IPS DF 19.7 (cell line): ENCODE data around the gene ZBTB4.

Source experiments
- DNase-seq: peaks from one replicate; pipeline ENCODE4 v3.0.0-alpha.2; 2013; ENCODE audit warnings: low read depth, low spot score

ZBTB4 gene

GRCh38 chr17:7421186-7421585 is 58.2 kb downstream of the ZBTB4 start:
- DNase-seq = no peak

DNA sequence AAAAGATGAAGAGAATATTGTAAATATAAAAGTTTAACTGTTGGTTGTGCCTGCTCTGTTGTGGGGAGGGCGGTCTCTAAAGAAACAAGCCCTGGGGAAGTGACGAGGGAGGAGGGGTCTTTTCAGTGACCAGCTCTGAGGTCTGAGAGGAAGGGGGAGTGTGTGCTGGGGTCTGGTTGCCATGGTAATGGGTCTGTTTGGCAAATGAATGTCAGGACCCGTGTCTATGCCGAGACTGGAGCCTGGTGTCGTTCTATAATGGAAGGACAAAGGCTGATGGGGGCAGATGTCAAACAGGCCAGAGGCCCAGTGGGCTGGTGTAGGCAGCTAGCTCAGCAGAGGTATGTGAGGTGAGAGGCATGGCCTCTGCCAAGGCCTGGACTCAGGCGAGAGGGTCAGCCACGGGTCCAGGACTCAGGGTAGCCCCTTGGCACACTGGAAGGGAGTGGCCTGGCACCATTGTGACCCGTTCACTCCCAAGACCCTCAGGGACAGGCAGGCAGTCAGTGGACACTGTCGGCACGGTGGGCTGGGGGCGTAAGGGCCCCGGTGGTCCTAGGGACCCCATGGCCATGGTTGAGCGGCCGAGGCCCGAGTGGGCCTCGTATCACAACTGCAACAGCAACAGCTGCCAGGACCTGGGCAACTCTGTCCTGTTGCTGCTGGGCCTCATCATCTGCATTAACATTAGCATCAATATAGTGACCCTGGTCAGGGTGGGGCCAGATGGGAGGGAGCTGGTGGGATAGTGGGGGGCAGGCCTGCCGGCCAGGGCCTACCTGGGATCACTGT is 59.4 kb downstream of the ZBTB4 start, which contains the start of gene SPEM1:
Gene SPEM1, plus strand, starts transcription at position 506 of the 792 bp plus-strand sequence. Its CDS starts 61 bp downstream, at position 567.
- no peak for DNase-seq

GRCh38 chr17:7418472-7419152 is 60.8 kb downstream of the ZBTB4 start:
- no peak for DNase-seq

DNA sequence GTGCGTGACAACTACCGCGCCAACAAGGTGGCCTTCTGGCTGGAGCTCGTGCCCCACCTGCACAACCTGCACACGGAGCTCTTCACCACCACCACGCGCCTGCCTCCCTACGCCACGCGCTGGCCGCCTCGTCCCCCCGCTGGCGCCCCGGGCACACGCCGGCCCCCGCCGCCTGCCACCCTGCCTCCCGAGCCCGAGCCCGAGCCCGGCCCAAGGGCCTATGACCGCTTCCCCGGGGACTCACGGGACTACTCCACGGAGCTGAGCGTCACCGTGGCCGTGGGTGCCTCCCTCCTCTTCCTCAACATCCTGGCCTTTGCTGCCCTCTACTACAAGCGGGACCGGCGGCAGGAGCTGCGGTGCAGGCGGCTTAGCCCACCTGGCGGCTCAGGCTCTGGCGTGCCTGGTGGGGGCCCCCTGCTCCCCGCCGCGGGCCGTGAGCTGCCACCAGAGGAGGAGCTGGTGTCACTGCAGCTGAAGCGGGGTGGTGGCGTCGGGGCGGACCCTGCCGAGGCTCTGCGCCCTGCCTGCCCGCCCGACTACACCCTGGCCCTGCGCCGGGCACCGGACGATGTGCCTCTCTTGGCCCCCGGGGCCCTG is 62.3 kb downstream of the ZBTB4 start:
- no peak for DNase-seq

DNA sequence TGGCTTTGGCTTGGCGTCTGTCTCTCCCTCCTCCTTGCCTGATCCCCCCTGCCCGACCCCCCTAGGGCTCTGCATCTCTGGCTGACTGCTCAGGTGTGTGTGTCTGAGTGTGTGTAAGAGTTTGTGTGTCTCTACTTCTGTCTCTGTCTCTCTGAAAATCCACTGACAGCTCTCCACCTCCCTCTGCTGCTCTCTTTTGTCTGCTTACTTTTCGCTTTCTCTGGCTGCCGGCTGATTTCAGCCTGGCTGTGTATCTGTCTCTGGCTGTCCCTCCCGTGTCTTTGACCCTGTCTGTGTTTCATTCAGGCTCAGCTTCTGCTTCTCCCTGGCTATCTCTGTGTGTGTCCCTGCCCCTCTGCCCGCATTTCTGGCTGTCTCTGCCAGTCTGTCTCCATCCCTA is 63.1 kb downstream of the ZBTB4 start:
- no peak for DNase-seq

GRCh38 chr17:7415784-7416183 is 63.6 kb downstream of the ZBTB4 start:
- no peak for DNase-seq

GRCh38 chr17:7414837-7415236 is 64.6 kb downstream of the ZBTB4 start:
- DNase-seq = no peak

DNA sequence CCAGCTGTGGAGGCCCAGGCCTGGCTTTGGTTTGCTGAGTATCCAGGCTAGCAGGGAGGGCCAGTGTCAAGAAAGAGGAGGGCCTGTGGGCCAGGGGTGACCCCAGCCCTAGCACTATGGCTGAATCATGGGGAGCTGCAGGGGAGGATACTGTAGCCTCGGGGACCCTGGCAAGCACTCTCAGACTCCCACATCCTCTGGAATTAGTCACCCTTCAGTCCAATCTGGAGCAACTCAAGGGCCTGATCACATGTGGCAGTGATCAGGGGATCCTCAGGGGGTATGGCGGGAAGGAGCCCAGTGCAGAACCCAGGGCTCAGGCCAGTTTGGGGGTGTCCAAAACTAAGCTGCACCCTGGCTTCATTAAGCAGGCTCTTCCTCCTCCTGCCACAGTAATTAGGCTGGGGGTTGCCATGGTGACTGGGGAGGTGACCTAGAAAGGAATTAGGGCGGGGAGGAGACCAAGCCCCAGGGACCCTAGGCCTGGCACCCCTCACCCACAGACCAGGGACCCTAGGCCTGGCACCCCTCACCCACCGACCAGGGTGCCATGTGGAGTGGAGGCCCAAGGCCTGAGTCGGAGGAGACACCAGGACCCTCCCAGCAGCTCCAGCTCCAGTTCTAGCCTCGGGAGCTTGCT is 66.0 kb downstream of the ZBTB4 start:
- DNase-seq = no peak

DNA sequence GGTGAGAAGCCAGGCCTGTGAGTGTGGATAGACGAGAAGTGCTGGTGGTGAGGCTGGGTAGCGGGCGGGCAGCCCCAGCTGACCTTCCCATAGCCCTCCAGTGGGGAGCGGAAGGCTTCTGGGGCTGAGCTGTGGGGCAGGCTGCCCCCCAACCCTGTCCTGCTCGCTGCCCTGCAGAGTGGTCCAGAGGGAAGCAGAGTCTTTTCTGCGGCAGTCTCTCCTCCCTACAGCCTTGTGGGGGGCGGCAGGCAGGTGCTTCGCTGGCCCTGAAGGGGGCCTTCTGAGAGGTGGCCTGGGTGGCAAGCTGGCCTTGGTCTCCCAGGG is 68.0 kb downstream of the ZBTB4 start:
- no peak for DNase-seq

DNA sequence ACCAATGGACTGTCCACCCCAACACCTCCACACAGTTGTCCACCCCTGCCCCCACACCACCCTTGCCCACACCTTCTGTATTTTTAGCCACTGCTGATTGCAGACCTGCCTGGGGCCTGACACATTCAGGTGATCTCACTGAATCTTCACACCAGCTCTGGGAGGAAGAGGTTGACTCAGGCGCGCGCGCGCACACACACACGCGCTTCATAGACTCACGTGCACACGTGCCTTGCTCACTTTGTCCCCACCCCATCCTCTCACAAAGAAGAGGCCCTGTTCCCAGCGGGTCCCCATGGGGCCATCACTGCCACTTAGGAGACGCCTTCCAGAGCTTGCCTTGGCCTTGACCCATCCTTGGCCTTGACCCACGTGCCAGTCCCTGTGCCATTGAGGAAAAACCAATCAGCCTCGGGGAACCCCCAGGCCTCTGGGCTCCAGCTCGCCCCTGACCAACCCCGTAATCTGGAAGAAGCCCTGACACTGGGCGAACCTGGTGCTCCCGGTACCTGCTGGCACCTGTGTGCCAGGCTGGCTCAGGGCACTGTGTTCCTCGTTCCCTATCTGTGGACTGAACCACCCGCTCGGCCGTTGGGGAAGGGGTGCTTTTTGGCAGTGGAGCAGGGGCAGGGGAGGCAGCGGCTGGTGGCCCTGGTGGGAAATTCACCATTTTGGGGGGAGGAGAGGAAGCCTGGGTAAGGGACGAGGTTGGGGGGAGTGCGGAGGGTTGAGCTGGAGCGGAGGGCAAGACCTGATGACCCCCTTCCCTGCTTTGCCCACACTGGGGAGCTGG is 68.6 kb downstream of the ZBTB4 start:
- DNase-seq = no peak

- no peak for DNase-seq
These were observed 69.7 kb downstream of the ZBTB4 start for GRCh38 chr17:7409716-7410115.
